ENCODE measurements around the gene KIF2C. TPM values are rescaled to one million over a fixed set of nuclear protein-coding genes. Genes with fewer than 3 reads are reported as not detected.
A peak's percentile ranks its signal among the peaks of the same experiment; 100 is the strongest.

Gene KIF2C
- total and polyA plus RNA-seq, 9 of the 15 experiments (the other 6 are each of a cell fraction or from before 2014, with no cell fraction given) = 84.9 to 226 (median 169) TPM

DNA sequence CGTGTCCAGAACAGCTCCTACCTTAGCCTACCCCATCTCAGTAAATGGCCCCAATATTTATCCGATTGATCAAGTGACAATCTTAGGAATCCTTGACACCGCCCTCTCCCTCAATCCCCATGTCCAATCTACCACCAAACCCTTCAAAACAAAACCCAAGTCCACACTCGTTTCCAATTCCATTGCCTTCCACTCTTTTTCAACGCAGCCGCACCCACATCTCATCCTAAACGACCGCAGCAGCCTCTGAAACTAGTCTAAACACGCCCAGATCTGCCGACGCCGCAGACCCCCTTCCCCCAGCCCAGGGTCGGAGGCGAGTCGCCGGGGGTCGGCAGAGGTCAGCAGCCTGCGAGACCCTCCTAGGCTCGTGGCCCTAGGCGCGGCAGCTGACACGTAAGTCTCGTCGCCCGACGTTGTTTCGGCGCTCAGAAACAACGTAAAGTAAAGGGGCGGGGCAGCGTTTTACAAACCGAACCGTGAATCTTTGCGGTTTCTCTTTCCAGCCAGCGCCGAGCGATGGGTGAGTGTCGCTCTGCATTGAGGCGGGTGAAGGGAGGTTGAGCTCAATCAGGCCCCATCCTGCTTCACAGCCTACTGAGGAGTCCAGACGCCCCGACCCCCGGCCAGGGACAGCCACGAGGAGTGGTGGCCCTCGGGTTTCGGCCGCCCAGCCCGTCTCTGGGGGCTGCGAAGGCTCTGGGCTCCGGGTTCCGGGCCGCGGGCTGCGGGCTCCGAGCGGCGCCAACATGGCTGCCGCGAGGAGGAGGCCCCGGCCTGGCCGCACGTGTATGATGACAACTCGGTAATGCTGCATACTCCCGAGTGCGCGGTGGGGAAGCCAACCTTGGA, 35.7 kb downstream of the KIF2C start, which contains the start of gene RPS8 (continued):
- TF ChIP-seq, protein P1, sequence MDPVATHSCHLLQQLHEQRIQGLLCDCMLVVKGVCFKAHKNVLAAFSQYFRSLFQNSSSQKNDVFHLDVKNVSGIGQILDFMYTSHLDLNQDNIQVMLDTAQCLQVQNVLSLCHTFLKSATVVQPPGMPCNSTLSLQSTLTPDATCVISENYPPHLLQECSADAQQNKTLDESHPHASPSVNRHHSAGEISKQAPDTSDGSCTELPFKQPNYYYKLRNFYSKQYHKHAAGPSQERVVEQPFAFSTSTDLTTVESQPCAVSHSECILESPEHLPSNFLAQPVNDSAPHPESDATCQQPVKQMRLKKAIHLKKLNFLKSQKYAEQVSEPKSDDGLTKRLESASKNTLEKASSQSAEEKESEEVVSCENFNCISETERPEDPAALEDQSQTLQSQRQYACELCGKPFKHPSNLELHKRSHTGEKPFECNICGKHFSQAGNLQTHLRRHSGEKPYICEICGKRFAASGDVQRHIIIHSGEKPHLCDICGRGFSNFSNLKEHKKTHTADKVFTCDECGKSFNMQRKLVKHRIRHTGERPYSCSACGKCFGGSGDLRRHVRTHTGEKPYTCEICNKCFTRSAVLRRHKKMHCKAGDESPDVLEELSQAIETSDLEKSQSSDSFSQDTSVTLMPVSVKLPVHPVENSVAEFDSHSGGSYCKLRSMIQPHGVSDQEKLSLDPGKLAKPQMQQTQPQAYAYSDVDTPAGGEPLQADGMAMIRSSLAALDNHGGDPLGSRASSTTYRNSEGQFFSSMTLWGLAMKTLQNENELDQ (CRISPR knock-in tag; IDR thresholded peaks at IDR 0.05; ENCODE audit: borderline replicate concordance) = no peak; the same call in none of the 2 replicates
- peak; percentile 54; the same call in 1 of the 2 replicates for TF ChIP-seq JUN (IDR thresholded peaks at IDR 0.05; ENCODE audit: borderline replicate concordance, low read depth, low read length)
- TF ChIP-seq JUN (CRISPR knock-in tag; IDR thresholded peaks at IDR 0.05; ENCODE audit: borderline replicate concordance) = peak; percentile 64; the same call in 1 of the 2 replicates
- TF ChIP-seq KDM2B (CRISPR knock-in tag; IDR thresholded peaks at IDR 0.05) = no peak; the same call in 1 of the 2 replicates
- no peak for TF ChIP-seq SAFB2 (IDR thresholded peaks at IDR 0.05; ENCODE audit: borderline replicate concordance, low read depth, low read length, severe bottlenecking)
- no peak for TF ChIP-seq CCNT2 (IDR thresholded peaks at IDR 0.05; ENCODE audit: borderline replicate concordance, extremely low read depth, insufficient read length, low read depth, low read length)
- TF ChIP-seq ZNF274 (IDR thresholded peaks at IDR 0.05; ENCODE audit: borderline replicate concordance, low read depth, low read length) = no peak
- TF ChIP-seq MCM7 (IDR thresholded peaks at IDR 0.05) = peak in 1 of 2 experiments; percentile 89; a peak in 2 of 4 replicates
- peak; percentile 98 for TF ChIP-seq FIP1L1 (IDR thresholded peaks at IDR 0.05; ENCODE audit: low read depth, low read length, poor library complexity, severe bottlenecking)
- TF ChIP-seq ERF (CRISPR knock-in tag; IDR thresholded peaks at IDR 0.05) = peak; percentile 79; the same call in 1 of the 2 replicates
- no peak; the same call in 1 of the 2 replicates for TF ChIP-seq NCOA6 (IDR thresholded peaks at IDR 0.05)
- TF ChIP-seq MTA3 (IDR thresholded peaks at IDR 0.05; ENCODE audit: borderline replicate concordance) = peak; percentile 97
- TF ChIP-seq, protein P2, sequence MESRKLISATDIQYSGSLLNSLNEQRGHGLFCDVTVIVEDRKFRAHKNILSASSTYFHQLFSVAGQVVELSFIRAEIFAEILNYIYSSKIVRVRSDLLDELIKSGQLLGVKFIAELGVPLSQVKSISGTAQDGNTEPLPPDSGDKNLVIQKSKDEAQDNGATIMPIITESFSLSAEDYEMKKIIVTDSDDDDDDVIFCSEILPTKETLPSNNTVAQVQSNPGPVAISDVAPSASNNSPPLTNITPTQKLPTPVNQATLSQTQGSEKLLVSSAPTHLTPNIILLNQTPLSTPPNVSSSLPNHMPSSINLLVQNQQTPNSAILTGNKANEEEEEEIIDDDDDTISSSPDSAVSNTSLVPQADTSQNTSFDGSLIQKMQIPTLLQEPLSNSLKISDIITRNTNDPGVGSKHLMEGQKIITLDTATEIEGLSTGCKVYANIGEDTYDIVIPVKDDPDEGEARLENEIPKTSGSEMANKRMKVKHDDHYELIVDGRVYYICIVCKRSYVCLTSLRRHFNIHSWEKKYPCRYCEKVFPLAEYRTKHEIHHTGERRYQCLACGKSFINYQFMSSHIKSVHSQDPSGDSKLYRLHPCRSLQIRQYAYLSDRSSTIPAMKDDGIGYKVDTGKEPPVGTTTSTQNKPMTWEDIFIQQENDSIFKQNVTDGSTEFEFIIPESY (CRISPR knock-in tag; IDR thresholded peaks at IDR 0.05) = peak; percentile 85
- TF ChIP-seq CREBBP (IDR thresholded peaks at IDR 0.05; ENCODE audit: low read depth, low read length) = no peak
- 0 out of 2 replicates have a peak, but pooled peaks have one; percentile 15 for TF ChIP-seq THRAP3 (IDR thresholded peaks at IDR 0.05; ENCODE audit: borderline replicate concordance)
- TF ChIP-seq, protein P3, sequence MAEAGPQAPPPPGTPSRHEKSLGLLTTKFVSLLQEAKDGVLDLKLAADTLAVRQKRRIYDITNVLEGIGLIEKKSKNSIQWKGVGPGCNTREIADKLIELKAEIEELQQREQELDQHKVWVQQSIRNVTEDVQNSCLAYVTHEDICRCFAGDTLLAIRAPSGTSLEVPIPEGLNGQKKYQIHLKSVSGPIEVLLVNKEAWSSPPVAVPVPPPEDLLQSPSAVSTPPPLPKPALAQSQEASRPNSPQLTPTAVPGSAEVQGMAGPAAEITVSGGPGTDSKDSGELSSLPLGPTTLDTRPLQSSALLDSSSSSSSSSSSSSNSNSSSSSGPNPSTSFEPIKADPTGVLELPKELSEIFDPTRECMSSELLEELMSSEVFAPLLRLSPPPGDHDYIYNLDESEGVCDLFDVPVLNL (CRISPR knock-in tag; IDR thresholded peaks at IDR 0.05; ENCODE audit: low read depth) = peak; percentile 11; the same call in 1 of the 2 replicates
- no peak; the same call in 1 of the 2 replicates for TF ChIP-seq GABPB2 (CRISPR knock-in tag; conservative IDR thresholded peaks at IDR 0.05)
- 0 out of 2 replicates have a peak, but pooled peaks have one; percentile 69 for TF ChIP-seq ZNF124 (CRISPR knock-in tag; IDR thresholded peaks at IDR 0.05)
- peak; percentile 53; the same call in 1 of the 2 replicates for TF ChIP-seq RAD51 (IDR thresholded peaks at IDR 0.05; ENCODE audit: borderline replicate concordance, low read depth)
- peak; percentile 8; the same call in 1 of the 2 replicates for TF ChIP-seq STAT5A (IDR thresholded peaks at IDR 0.05; ENCODE audit: borderline replicate concordance, low read length)

Data from K562 (cell line).